ENCODE results near the gene PRRC2C.
"Not testable (repeated sequence)": the region's sequence is repeated elsewhere in the genome, so short reads cannot be mapped to it uniquely, and the experiment has no call there.

The PRRC2C gene

GRCh38 chr1:171501305-171502024 lies 16.1 kb downstream of the PRRC2C start:
- DNase-seq: no peak

- DNase-seq: no peak
These were observed 21.4 kb downstream of the PRRC2C start for GRCh38 chr1:171506525-171507304.

- no peak for DNase-seq
These were observed 22.1 kb downstream of the PRRC2C start for GRCh38 chr1:171507435-171507834.

- DNase-seq: no peak
These were observed 23.9 kb downstream of the PRRC2C start for GRCh38 chr1:171509191-171509590.

GRCh38 chr1:171513743-171514142 lies 28.4 kb downstream of the PRRC2C start:
- DNase-seq: no peak

- DNase-seq: no peak
These were observed 30.0 kb downstream of the PRRC2C start for GRCh38 chr1:171515299-171515698.

GRCh38 chr1:171515741-171516140 lies 30.4 kb downstream of the PRRC2C start:
- no peak for DNase-seq

- no peak for DNase-seq
These were observed 36.2 kb downstream of the PRRC2C start for GRCh38 chr1:171521567-171521966.

GRCh38 chr1:171530676-171531075 lies 45.3 kb downstream of the PRRC2C start:
- DNase-seq: no peak

GRCh38 chr1:171532520-171532919 lies 47.2 kb downstream of the PRRC2C start:
- no peak for DNase-seq

- no peak for DNase-seq
These were observed 60.2 kb downstream of the PRRC2C start for GRCh38 chr1:171545523-171545922.

- no peak for DNase-seq
These were observed 64.7 kb downstream of the PRRC2C start for GRCh38 chr1:171550050-171550449.

- DNase-seq: not testable (repeated sequence)
These were observed 65.3 kb downstream of the PRRC2C start for GRCh38 chr1:171550598-171551100.

- DNase-seq: not testable (repeated sequence)
These were observed 68.6 kb downstream of the PRRC2C start for GRCh38 chr1:171553960-171554359.

GRCh38 chr1:171563675-171564074 lies 78.3 kb downstream of the PRRC2C start:
- DNase-seq: no peak

- DNase-seq: no peak
These were observed 81.1 kb downstream of the PRRC2C start for GRCh38 chr1:171566467-171566866.

GRCh38 chr1:171570295-171570694 lies 85.0 kb downstream of the PRRC2C start:
- DNase-seq: no peak

GRCh38 chr1:171576144-171576543 lies 90.8 kb downstream of the PRRC2C start:
- no peak for DNase-seq

- no peak for DNase-seq
These were observed 95.9 kb downstream of the PRRC2C start for GRCh38 chr1:171581226-171581625.

GRCh38 chr1:171581766-171582165 lies 96.4 kb downstream of the PRRC2C start:
- no peak for DNase-seq

GRCh38 chr1:171582589-171582988 lies 97.3 kb downstream of the PRRC2C start:
- no peak for DNase-seq

- no peak for DNase-seq
These were observed 98.4 kb downstream of the PRRC2C start for GRCh38 chr1:171583591-171584201.

GRCh38 chr1:171585715-171586114 lies 100.4 kb downstream of the PRRC2C start:
- no peak for DNase-seq

- DNase-seq: no peak
These were observed 102.9 kb downstream of the PRRC2C start for GRCh38 chr1:171588230-171588629.
